ENCODE results near the gene PCSK6. TPM values are rescaled to one million over a fixed set of nuclear protein-coding genes. Genes with fewer than 3 reads are reported as not detected.

Gene PCSK6
- total and polyA plus RNA-seq, 2 of the 8 experiments (the other 6 are each of a cell fraction or from before 2014, with no cell fraction given): 1.9 to 4.0 TPM

DNA sequence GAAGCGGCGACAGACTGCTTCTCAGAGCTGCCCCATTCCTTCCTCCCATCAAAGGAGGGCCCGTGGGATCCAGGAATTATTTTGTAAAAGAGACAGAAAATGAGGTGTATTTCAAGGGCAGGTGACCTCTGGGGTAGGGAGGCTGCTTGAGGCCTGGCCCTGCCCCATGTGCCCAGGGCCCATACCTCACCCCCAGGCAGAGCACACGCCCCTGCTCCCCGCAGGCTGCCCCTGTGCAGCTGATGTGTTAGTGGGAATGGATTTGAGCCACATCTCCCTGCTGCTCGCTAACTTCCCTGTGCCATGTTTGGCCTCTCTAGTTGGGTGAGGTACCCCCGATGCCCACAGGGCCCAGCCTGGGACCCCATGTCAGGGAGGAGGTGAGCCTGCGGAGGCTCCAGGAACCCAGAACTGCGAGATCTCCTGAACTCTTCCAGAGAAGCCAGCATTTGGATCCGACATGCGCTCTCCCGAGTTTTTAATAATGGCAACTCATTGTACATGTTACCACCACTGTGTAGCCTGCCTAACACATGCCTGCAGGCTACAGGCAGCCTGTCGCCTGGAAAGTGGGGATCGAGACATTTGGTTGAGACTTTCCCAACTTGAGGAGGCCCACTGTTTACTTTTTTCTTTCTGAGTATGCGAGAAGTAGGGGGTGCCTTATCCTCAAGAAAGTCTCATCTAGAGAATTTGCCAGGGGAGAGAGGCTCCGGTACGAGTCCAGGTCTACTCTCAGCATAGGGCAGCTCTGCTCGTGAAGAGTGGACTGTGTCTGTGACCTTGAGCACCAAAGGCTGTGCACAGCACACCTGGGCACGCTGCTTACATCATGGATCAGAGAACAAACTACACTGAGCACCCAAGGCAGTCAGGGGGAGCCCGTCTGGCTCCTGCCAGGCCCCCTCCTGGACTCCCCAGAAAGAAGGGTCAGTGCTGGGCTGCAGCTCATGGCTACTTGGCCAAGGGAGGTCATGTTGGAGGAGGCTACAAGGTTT, 36.1 kb downstream of the PCSK6 start:
- no peaks in the 10 kb centered on the region for H4K20me1 ChIP-seq (replicated peaks in 1 of 2; ENCODE audit: control insufficient read depth in 1 of 2, insufficient read depth in 2 of 2, low read length in 2 of 2)
- H3K4ac ChIP-seq (replicated peaks; ENCODE audit: insufficient read length, low read depth, low read length): no peak overlapping the region
- H4K8ac ChIP-seq (ENCODE audit: extremely low read depth, insufficient read depth, low read length): peak overlapping the region; percentile 80
- no peak overlapping the region for H4K91ac ChIP-seq (replicated peaks; ENCODE audit: insufficient read length, low read length)
- no peak overlapping the region for H3K56ac ChIP-seq (replicated peaks; ENCODE audit: insufficient read length, low read depth, low read length)
- H3K4me2 ChIP-seq (ENCODE audit: insufficient read depth in 1 of 2, low read depth in 2 of 2, low read length in 2 of 2): no peak overlapping the region
- no peak overlapping the region for H2BK15ac ChIP-seq (ENCODE audit: low read length)
- H2BK20ac ChIP-seq (ENCODE audit: low read length): no peak overlapping the region
- H2BK120ac ChIP-seq (replicated peaks; ENCODE audit: low read depth, low read length): no peak overlapping the region
- H3K14ac ChIP-seq (ENCODE audit: insufficient read length): no peak overlapping the region
- POLR2A ChIA-PET (ENCODE audit: partially characterized antibody): interaction anchor here (1.1 kb wide), 1 partner anchor 16 kb away, joined by 3 read pairs; no protein-coding TSS in a partner anchor
- H3K4me1 ChIP-seq (replicated peaks in 1 of 4; ENCODE audit: control insufficient read depth in 3 of 4, insufficient read depth in 4 of 4, low read length in 3 of 4): peaks cover 0 to 10% (median 1%) of the 10 kb centered on the region in 4 experiments; a peak in 3 of 7 replicates
- no peak overlapping the region for H3K9ac ChIP-seq (replicated peaks in 1 of 4; ENCODE audit: extremely low read depth in 1 of 4, low read depth in 3 of 4, low read length in 3 of 4)
- H4K5ac ChIP-seq (ENCODE audit: insufficient read length, low read depth, low read length): no peak overlapping the region
- no peaks in the 10 kb centered on the region for H3K79me2 ChIP-seq (ENCODE audit: control insufficient read depth in 1 of 2, insufficient read depth in 2 of 2, low read length in 2 of 2)
- H3K79me1 ChIP-seq (ENCODE audit: low read depth, low read length): no peaks in the 10 kb centered on the region
- 81% methylated on average over 20 of the region's 20 CpGs; no CpG with 5 or more reads in 1 of the 2 experiments for WGBS, 2 experiments (ENCODE audit: extremely low coverage in 1 of 2, insufficient coverage in 1 of 2, insufficient read length in 1 of 2, insufficient replicate concordance in 2 of 2, low coverage in 1 of 2, low lambda C conversion rate in 2 of 2, missing lambda C conversion rate in 1 of 2)
- H3K18ac ChIP-seq (ENCODE audit: extremely low read depth, low read length): peak overlapping the region; percentile 48; the same call in 1 of the 2 replicates
- H3K23me2 ChIP-seq (ENCODE audit: low read depth, low read length): no peaks in the 10 kb centered on the region
- H2AK5ac ChIP-seq (ENCODE audit: low read depth, low read length): no peak overlapping the region
- no peak overlapping the region for H3K27ac ChIP-seq (ENCODE audit: low read depth, low read length)
- CTCF ChIA-PET (ENCODE audit: partially characterized antibody): interaction anchor here (0.5 to 1.3 kb wide), 2 partner anchors 32 to 59 kb away, joined by 4 read pairs; no protein-coding TSS in a partner anchor
- H2BK12ac ChIP-seq (ENCODE audit: low read depth, low read length): no peak overlapping the region
- no peaks in the 10 kb centered on the region for H3K36me3 ChIP-seq (ENCODE audit: control insufficient read depth in 2 of 4, insufficient read depth in 4 of 4, low read length in 3 of 4)
- no peaks in the 10 kb centered on the region for H3K9me3 ChIP-seq (ENCODE audit: insufficient read depth in 2 of 2, low read depth in 1 of 2, low read length in 1 of 2)
- no peak overlapping the region for H3K23ac ChIP-seq (ENCODE audit: insufficient read length)
- no peak for FAIRE-seq
- H3K27me3 ChIP-seq (replicated peaks in 1 of 4; ENCODE audit: control insufficient read depth in 3 of 4, extremely low read depth in 1 of 4, insufficient read depth in 3 of 4, low read length in 3 of 4): no peaks in the 10 kb centered on the region
- no peak overlapping the region; the same call in 1 of the 2 replicates for H2BK5ac ChIP-seq (ENCODE audit: low read depth, low read length)
- no peak overlapping the region for H3K4me3 ChIP-seq (ENCODE audit: extremely low read depth in 1 of 4, insufficient read depth in 2 of 4, low read depth in 3 of 4, low read length in 4 of 4)
- H2AFZ ChIP-seq (ENCODE audit: low read length): no peak overlapping the region
- DNase-seq (ENCODE audit: low read depth in 1 of 2, low spot score in 2 of 2): no peak
- no peak for TF ChIP-seq TEAD4 (IDR thresholded peaks at IDR 0.05; ENCODE audit: low read depth, low read length)
- TF ChIP-seq SUZ12 (IDR thresholded peaks at IDR 0.05; ENCODE audit: low read length): no peak
- TF ChIP-seq KDM1A (IDR thresholded peaks at IDR 0.05; ENCODE audit: borderline replicate concordance, low read length): no peak
- no peak for TF ChIP-seq NRF1 (IDR thresholded peaks at IDR 0.05; ENCODE audit: low read depth, low read length)
- no peak for TF ChIP-seq CEBPB (IDR thresholded peaks at IDR 0.05; ENCODE audit: low read depth, low read length)
- no peak for TF ChIP-seq CBX5 (IDR thresholded peaks at IDR 0.05; ENCODE audit: low read depth, low read length)
- no peak for TF ChIP-seq RXRA (IDR thresholded peaks at IDR 0.05; ENCODE audit: insufficient read depth, low read depth, low read length)

All from H1 (cell line).